Measurements from ENCODE around the gene KRT37.

KRT37 gene

GRCh38 chr17:41452281-41452680 lies 27.9 kb upstream of the KRT37 start:
- H3K27ac ChIP-seq (ENCODE audit: low read length) = no peak overlapping the region
- no peaks in the 10 kb centered on the region for H3K27me3 ChIP-seq (ENCODE audit: insufficient read depth, low read length)
- no peaks in the 10 kb centered on the region for H3K4me1 ChIP-seq (ENCODE audit: insufficient read depth, low read length)
- no peak overlapping the region for H3K4me3 ChIP-seq (ENCODE audit: low read length)
- no peak overlapping the region for H3K9ac ChIP-seq (ENCODE audit: low read depth, low read length)
- H3K36me3 ChIP-seq (ENCODE audit: insufficient read depth, low read depth, low read length) = no peaks in the 10 kb centered on the region
- H3K9me3 ChIP-seq (ENCODE audit: insufficient read depth, low read depth, low read length) = no peaks in the 10 kb centered on the region; the same call in 1 of the 2 replicates

GRCh38 chr17:41451154-41451728 lies 26.9 kb upstream of the KRT37 start:
- Histone ChIP-seq H3K27me3 (ENCODE audit: insufficient read depth, low read length) (no peaks in the 10 kb centered on the region), H3K9ac (ENCODE audit: low read depth, low read length) (no peak overlapping the region), H3K27ac (ENCODE audit: low read length) (no peak overlapping the region), H3K36me3 (ENCODE audit: insufficient read depth, low read depth, low read length) (no peaks in the 10 kb centered on the region), H3K4me3 (ENCODE audit: low read length) (no peak overlapping the region), H3K9me3 (ENCODE audit: insufficient read depth, low read depth, low read length) (no peaks in the 10 kb centered on the region; the same call in 1 of the 2 replicates), H3K4me1 (ENCODE audit: insufficient read depth, low read length) (no peaks in the 10 kb centered on the region)

- no peak overlapping the region for H3K27ac ChIP-seq (ENCODE audit: low read length)
- no peaks in the 10 kb centered on the region for H3K4me1 ChIP-seq (ENCODE audit: insufficient read depth, low read length)
- no peaks in the 10 kb centered on the region; the same call in 1 of the 2 replicates for H3K9me3 ChIP-seq (ENCODE audit: insufficient read depth, low read depth, low read length)
- H3K9ac ChIP-seq (ENCODE audit: low read depth, low read length) = no peak overlapping the region
- no peak overlapping the region for H3K4me3 ChIP-seq (ENCODE audit: low read length)
- H3K27me3 ChIP-seq (ENCODE audit: insufficient read depth, low read length) = no peaks in the 10 kb centered on the region
- no peaks in the 10 kb centered on the region for H3K36me3 ChIP-seq (ENCODE audit: insufficient read depth, low read depth, low read length)
These were observed 24.6 kb upstream of the KRT37 start for GRCh38 chr17:41449008-41449407.

GRCh38 chr17:41448506-41448905 lies 24.1 kb upstream of the KRT37 start:
- no peaks in the 10 kb centered on the region for H3K36me3 ChIP-seq (ENCODE audit: insufficient read depth, low read depth, low read length)
- no peak overlapping the region for H3K4me3 ChIP-seq (ENCODE audit: low read length)
- H3K27ac ChIP-seq (ENCODE audit: low read length) = no peak overlapping the region
- H3K9ac ChIP-seq (ENCODE audit: low read depth, low read length) = no peak overlapping the region
- no peaks in the 10 kb centered on the region for H3K4me1 ChIP-seq (ENCODE audit: insufficient read depth, low read length)
- no peaks in the 10 kb centered on the region; the same call in 1 of the 2 replicates for H3K9me3 ChIP-seq (ENCODE audit: insufficient read depth, low read depth, low read length)
- no peaks in the 10 kb centered on the region for H3K27me3 ChIP-seq (ENCODE audit: insufficient read depth, low read length)

GRCh38 chr17:41446806-41447205 lies 22.4 kb upstream of the KRT37 start:
- Histone ChIP-seq H3K27ac (ENCODE audit: low read length) (no peak overlapping the region), H3K27me3 (ENCODE audit: insufficient read depth, low read length) (no peaks in the 10 kb centered on the region), H3K9ac (ENCODE audit: low read depth, low read length) (no peak overlapping the region), H3K4me3 (ENCODE audit: low read length) (no peak overlapping the region), H3K36me3 (ENCODE audit: insufficient read depth, low read depth, low read length) (no peaks in the 10 kb centered on the region), H3K4me1 (ENCODE audit: insufficient read depth, low read length) (no peaks in the 10 kb centered on the region), H3K9me3 (ENCODE audit: insufficient read depth, low read depth, low read length) (no peaks in the 10 kb centered on the region; the same call in 1 of the 2 replicates)

GRCh38 chr17:41444640-41445039 lies 20.3 kb upstream of the KRT37 start:
- no peak overlapping the region for H3K9ac ChIP-seq (ENCODE audit: low read depth, low read length)
- H3K9me3 ChIP-seq (ENCODE audit: insufficient read depth, low read depth, low read length) = no peaks in the 10 kb centered on the region
- H3K36me3 ChIP-seq (ENCODE audit: insufficient read depth, low read depth, low read length) = no peaks in the 10 kb centered on the region
- H3K4me1 ChIP-seq (ENCODE audit: insufficient read depth, low read length) = no peaks in the 10 kb centered on the region
- no peaks in the 10 kb centered on the region for H3K27me3 ChIP-seq (ENCODE audit: insufficient read depth, low read length)
- no peak overlapping the region for H3K4me3 ChIP-seq (ENCODE audit: low read length)
- H3K27ac ChIP-seq (ENCODE audit: low read length) = no peak overlapping the region

GRCh38 chr17:41444186-41444585 lies 19.8 kb upstream of the KRT37 start:
- H3K4me1 ChIP-seq (ENCODE audit: insufficient read depth, low read length) = no peaks in the 10 kb centered on the region
- H3K27me3 ChIP-seq (ENCODE audit: insufficient read depth, low read length) = no peaks in the 10 kb centered on the region
- H3K36me3 ChIP-seq (ENCODE audit: insufficient read depth, low read depth, low read length) = no peaks in the 10 kb centered on the region
- no peak overlapping the region for H3K27ac ChIP-seq (ENCODE audit: low read length)
- H3K9ac ChIP-seq (ENCODE audit: low read depth, low read length) = no peak overlapping the region
- H3K4me3 ChIP-seq (ENCODE audit: low read length) = no peak overlapping the region
- no peaks in the 10 kb centered on the region for H3K9me3 ChIP-seq (ENCODE audit: insufficient read depth, low read depth, low read length)

GRCh38 chr17:41442739-41443138 lies 18.4 kb upstream of the KRT37 start:
- H3K27ac ChIP-seq (ENCODE audit: low read length) = no peak overlapping the region
- no peak overlapping the region for H3K9ac ChIP-seq (ENCODE audit: low read depth, low read length)
- H3K9me3 ChIP-seq (ENCODE audit: insufficient read depth, low read depth, low read length) = no peaks in the 10 kb centered on the region
- H3K4me1 ChIP-seq (ENCODE audit: insufficient read depth, low read length) = no peaks in the 10 kb centered on the region
- no peak overlapping the region for H3K4me3 ChIP-seq (ENCODE audit: low read length)
- no peaks in the 10 kb centered on the region for H3K27me3 ChIP-seq (ENCODE audit: insufficient read depth, low read length)
- no peaks in the 10 kb centered on the region for H3K36me3 ChIP-seq (ENCODE audit: insufficient read depth, low read depth, low read length)

- Histone ChIP-seq H3K27ac (ENCODE audit: low read length) (no peak within 1 kb of the TSS), H3K36me3 (ENCODE audit: insufficient read depth, low read depth, low read length) (no peaks in the 10 kb centered on the region), H3K9ac (ENCODE audit: low read depth, low read length) (no peak within 1 kb of the TSS), H3K4me1 (ENCODE audit: insufficient read depth, low read length) (no peaks in the 10 kb centered on the region), H3K27me3 (ENCODE audit: insufficient read depth, low read length) (no peaks in the 10 kb centered on the region), H3K9me3 (ENCODE audit: insufficient read depth, low read depth, low read length) (no peaks in the 10 kb centered on the region), H3K4me3 (ENCODE audit: low read length) (no peak within 1 kb of the TSS)
These were observed 16.2 kb upstream of the KRT37 start, which contains the start of gene KRT38 for GRCh38 chr17:41440531-41441033. Gene KRT38 (minus strand): TSS chr17:41440983. CDS start chr17:41440921, 62 bp downstream.

GRCh38 chr17:41439375-41439774 lies 15.0 kb upstream of the KRT37 start:
- Histone ChIP-seq H3K9ac (ENCODE audit: low read depth, low read length) (no peak overlapping the region), H3K27ac (ENCODE audit: low read length) (no peak overlapping the region), H3K9me3 (ENCODE audit: insufficient read depth, low read depth, low read length) (no peaks in the 10 kb centered on the region), H3K4me1 (ENCODE audit: insufficient read depth, low read length) (no peaks in the 10 kb centered on the region), H3K27me3 (ENCODE audit: insufficient read depth, low read length) (no peaks in the 10 kb centered on the region), H3K36me3 (ENCODE audit: insufficient read depth, low read depth, low read length) (no peaks in the 10 kb centered on the region), H3K4me3 (ENCODE audit: low read length) (no peak overlapping the region)

- no peak overlapping the region for H3K27ac ChIP-seq (ENCODE audit: low read length)
- no peaks in the 10 kb centered on the region for H3K27me3 ChIP-seq (ENCODE audit: insufficient read depth, low read length)
- no peak overlapping the region for H3K4me3 ChIP-seq (ENCODE audit: low read length)
- no peak overlapping the region for H3K9ac ChIP-seq (ENCODE audit: low read depth, low read length)
- no peaks in the 10 kb centered on the region for H3K4me1 ChIP-seq (ENCODE audit: insufficient read depth, low read length)
- no peaks in the 10 kb centered on the region for H3K9me3 ChIP-seq (ENCODE audit: insufficient read depth, low read depth, low read length)
- no peaks in the 10 kb centered on the region for H3K36me3 ChIP-seq (ENCODE audit: insufficient read depth, low read depth, low read length)
These were observed 13.4 kb upstream of the KRT37 start for GRCh38 chr17:41437769-41438168.

- H3K9ac ChIP-seq (ENCODE audit: low read depth, low read length) = no peak overlapping the region
- no peaks in the 10 kb centered on the region for H3K9me3 ChIP-seq (ENCODE audit: insufficient read depth, low read depth, low read length)
- H3K27ac ChIP-seq (ENCODE audit: low read length) = no peak overlapping the region
- no peaks in the 10 kb centered on the region for H3K27me3 ChIP-seq (ENCODE audit: insufficient read depth, low read length)
- no peaks in the 10 kb centered on the region for H3K36me3 ChIP-seq (ENCODE audit: insufficient read depth, low read depth, low read length)
- no peak overlapping the region for H3K4me3 ChIP-seq (ENCODE audit: low read length)
- no peaks in the 10 kb centered on the region for H3K4me1 ChIP-seq (ENCODE audit: insufficient read depth, low read length)
These were observed 12.9 kb upstream of the KRT37 start for GRCh38 chr17:41437254-41437653.

Data from iPS-20b (cell line).